Tibial nerve (tissue), 4 donors: ENCODE measurements around the gene EYS.

Source experiments
- CTCF ChIP-seq, 5 experiments: fragments of 200-600 bp in 3 of 5; fragments of 450-650 bp in 2 of 5; sonication (generic) in 3 of 5; IDR thresholded peaks; one replicate each; pipeline ENCODE4 v1.5.1; 2016 to 2019; ENCODE audit warnings: antibody characterized with exemption in 5 of 5, mild to moderate bottlenecking in 3 of 5, moderate library complexity in 2 of 5
- EP300 ChIP-seq, 2 donors: sonication (generic); formaldehyde crosslinking; IDR thresholded peaks; one replicate each; pipeline ENCODE4 v1.6.1; 2017; ENCODE audit warnings: antibody characterized with exemption in 2 of 2, mild to moderate bottlenecking in 1 of 2
- POLR2A ChIP-seq, 2 donors: fragments of 450-650 bp; IDR thresholded peaks; one replicate each; pipeline ENCODE4 v1.6.1; 2017; ENCODE audit warnings: antibody characterized with exemption in 2 of 2, mild to moderate bottlenecking in 2 of 2, moderate library complexity in 2 of 2

- TF ChIP-seq CTCF (IDR thresholded peaks at IDR 0.05) = no peak
- TF ChIP-seq EP300 (IDR thresholded peaks at IDR 0.05) = no peak
- no peak for TF ChIP-seq POLR2A (IDR thresholded peaks at IDR 0.05)
These were observed 702.7 kb downstream of the EYS start for GRCh38 chr6:65004283-65004682.
